Measurements from ENCODE around the gene ERAP2.

GRCh38 chr5:96963267-96963666, 87.0 kb downstream of the ERAP2 start:
- TF ChIP-seq EZH2 (optimal IDR thresholded peaks at IDR 0.05; ENCODE audit: low read depth, low read length) (no peak), EZH2phosphoT487 (IDR thresholded peaks at IDR 0.05; ENCODE audit: low read length) (no peak)
